IPS DF 6.9 (cell line): Measurements from ENCODE around the gene TNIP3.
"Not testable (repeated sequence)": the region's sequence is repeated elsewhere in the genome, so short reads cannot be mapped to it uniquely, and the experiment has no call there.

Source experiments
- DNase-seq: peaks from one replicate; pipeline ENCODE4 v3.0.0-alpha.2; 2013; ENCODE audit warnings: low read depth, low spot score
- H3K27ac ChIP-seq: one replicate; pipeline ENCODE4 v1.5.1; 2013; ENCODE audit warnings: low read length, control low read depth
- H3K27me3 ChIP-seq: 2 replicates; pipeline ENCODE4 v1.6.1; 2013; ENCODE audit warnings: mild to moderate bottlenecking, low read length; ENCODE audit not compliant: control insufficient read depth, insufficient read depth
- H3K36me3 ChIP-seq: 2 replicates; pipeline ENCODE4 v1.6.1; 2013; ENCODE audit warnings: low read length; ENCODE audit not compliant: control insufficient read depth, insufficient read depth
- H3K4me1 ChIP-seq: 2 replicates; pipeline ENCODE4 v1.6.1; 2013; ENCODE audit warnings: low read length; ENCODE audit not compliant: control insufficient read depth, insufficient read depth
- H3K4me3 ChIP-seq: 2 replicates; pipeline ENCODE4 v1.5.1; 2013; ENCODE audit warnings: mild to moderate bottlenecking, low read length
- H3K9me3 ChIP-seq: 2 replicates; pipeline ENCODE4 v1.6.1; 2013; ENCODE audit warnings: low read length, inconsistent platforms; ENCODE audit not compliant: control insufficient read depth, insufficient read depth
- WGBS: extraction: QIAGEN DNeasy Blood & Tissue Kit; methylation state at CpG from one replicate; pipeline ENCODE4 v1.1.7; 2013; ENCODE audit warnings: mixed read lengths, missing lambda C conversion rate; ENCODE audit not compliant: insufficient read length, insufficient coverage; 5-methylcytosine and 5-hydroxymethylcytosine counted together

The TNIP3 gene

DNA sequence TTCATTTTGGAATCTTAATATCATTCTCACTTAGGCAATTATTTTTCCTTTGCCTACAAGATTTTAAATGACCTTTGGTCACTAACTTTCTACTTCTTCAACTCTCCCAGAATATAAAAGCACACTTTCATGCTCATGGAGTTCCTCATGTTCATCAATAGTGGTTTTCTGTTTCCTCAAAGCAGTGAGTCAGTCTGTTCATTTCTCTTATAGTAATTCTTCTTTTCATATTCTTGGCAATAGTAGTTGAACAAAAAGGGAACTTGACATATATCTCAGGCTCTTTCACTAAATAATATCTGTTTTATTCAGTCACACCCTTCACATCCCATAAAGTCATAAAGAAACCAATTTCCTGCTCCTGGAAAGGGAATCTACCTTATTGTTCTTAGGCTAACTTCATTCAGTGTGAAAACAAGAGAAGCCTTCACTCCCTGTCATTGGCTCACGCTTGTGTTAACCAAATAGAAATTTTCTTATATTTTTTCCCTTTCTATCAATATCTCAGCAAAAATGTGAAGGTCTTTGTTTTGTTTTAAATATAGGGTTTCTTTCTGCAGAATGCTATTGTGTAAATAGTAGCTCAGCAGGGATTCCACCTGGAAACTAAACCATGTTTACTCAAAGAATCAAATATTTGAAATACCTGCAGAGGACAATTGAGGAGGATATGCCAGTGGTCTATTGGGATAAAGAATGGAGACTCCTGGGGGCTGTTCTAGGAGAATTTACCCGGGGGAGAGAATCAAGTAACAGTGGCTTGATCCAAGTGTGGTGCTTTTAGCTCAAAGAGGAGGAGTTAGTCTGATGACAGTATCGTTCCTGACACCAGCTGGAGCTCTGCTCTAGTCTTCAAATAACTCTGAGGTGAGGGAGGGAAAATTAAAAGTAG lies 13.4 kb upstream of the TNIP3 start:
- no peaks in the 10 kb centered on the region for H3K4me1 ChIP-seq
- no peaks in the 10 kb centered on the region for H3K27me3 ChIP-seq
- no CpG with 5 or more reads among the region's 3 CpGs for WGBS
- no peak for DNase-seq
- H3K27ac ChIP-seq = no peak overlapping the region
- H3K9me3 ChIP-seq = no peaks in the 10 kb centered on the region
- H3K36me3 ChIP-seq = no peaks in the 10 kb centered on the region
- no peak overlapping the region for H3K4me3 ChIP-seq

DNA sequence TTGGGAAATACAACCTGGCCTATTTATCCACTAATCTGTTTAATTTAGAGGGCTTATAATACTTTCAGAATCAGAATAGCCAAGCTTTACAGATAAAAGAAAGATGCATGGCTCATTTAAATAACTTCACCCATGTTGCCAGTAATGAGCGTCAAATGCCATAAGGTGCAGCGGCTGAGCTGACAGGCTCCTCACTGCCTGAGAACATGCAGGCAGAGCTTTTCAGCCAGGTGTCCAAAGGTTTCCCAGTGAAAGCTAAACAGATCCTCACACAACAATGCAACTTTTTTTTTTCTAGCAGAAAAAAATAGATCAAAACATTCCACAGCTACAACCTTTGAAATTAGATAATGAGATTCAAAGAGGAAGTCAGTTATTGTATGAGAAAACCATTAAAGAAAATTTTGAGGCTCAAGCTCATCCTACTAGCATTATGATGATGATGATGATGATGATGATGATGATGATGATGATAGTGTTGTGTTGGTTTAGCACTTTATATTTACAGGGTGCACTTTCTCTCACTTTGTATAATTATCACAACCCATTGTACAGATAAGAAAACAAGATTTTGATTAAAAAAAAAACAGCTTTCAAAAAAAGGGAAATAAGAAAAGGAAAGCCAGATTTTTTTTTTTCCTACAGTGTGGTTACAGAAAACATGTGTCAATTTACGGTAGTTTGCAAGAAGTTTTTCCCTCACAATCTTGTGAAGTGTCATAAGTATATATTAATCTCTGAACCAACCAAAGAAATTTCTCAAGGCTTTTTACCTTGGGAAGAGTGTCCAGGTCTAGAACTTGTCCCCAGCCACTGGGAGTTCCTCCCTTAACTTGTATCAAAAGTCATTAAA lies 12.2 kb upstream of the TNIP3 start:
- Histone ChIP-seq H3K9me3 (no peaks in the 10 kb centered on the region), H3K27ac (no peak overlapping the region), H3K4me1 (no peaks in the 10 kb centered on the region), H3K4me3 (no peak overlapping the region), H3K36me3 (no peaks in the 10 kb centered on the region), H3K27me3 (no peaks in the 10 kb centered on the region)
- DNase-seq = no peak
- WGBS = no CpG with 5 or more reads among the region's 3 CpGs

DNA sequence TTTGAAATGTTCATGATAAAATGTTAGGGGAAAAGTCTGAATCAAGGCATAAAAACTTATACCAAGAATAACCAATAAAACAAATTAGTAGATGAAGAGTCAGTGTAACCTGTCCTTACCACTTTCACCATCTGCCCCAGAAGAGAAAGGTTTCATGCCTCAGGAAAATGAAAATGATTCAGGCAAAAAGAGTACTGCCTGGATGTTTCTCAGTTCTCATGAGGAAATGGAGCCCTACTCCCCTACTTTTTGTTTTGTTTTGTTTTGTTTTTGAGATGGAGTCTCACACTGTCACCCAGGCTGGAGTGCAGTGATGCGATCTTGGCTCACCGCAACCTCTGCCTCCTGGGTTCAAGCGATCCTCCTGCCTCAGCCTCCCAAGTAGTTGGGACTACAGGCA lies 7.4 kb upstream of the TNIP3 start:
- DNase-seq, H3K9me3 ChIP-seq, H3K4me1 ChIP-seq, H3K27ac ChIP-seq, H3K27me3 ChIP-seq, H3K4me3 ChIP-seq, H3K36me3 ChIP-seq: not testable (repeated sequence)
- no CpG with 5 or more reads among the region's 3 CpGs for WGBS

DNA sequence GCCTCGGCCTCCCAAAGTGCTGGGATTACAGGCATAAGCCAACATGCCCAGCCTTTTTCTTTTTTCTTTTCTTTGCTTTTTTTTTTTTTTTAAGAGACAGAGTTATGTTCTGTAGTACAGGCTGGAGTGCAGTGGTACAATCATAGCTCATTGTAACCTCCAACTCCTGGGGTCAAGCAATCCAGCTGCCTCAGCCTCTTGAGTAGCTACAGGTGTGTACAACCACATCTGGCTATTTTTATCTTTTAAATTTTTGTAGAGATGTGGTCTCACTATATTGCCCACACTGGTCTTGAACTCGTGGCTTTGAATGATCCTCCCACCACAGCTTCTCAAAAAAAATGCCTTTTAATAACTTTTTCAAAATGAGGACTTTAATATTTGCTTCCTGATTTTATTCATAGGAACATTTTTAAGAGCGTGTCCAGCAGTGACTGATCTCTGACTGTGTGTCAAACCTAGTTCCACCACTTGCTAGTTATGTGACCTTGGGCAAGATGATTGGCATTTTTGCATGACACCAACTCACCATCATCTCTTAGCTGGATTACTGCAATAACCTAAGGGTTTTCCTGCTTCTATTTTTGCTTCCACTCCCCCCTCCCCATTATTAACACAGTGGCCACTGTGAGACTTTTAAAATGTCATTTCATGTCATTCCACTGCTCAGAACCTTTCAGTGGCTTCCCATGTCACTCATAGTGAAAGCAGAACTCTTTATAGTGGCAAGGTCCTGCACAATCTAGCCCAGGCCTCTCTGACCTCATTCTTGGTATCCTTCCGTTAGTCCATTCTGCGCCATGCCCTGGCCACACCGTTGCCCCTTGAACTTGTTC lies 4.5 kb upstream of the TNIP3 start:
- DNase-seq = no peak
- WGBS = no CpG with 5 or more reads among the region's 6 CpGs
- no peak overlapping the region for H3K27ac ChIP-seq
- H3K36me3 ChIP-seq = no peaks in the 10 kb centered on the region
- no peak overlapping the region for H3K4me3 ChIP-seq
- no peaks in the 10 kb centered on the region for H3K9me3 ChIP-seq
- H3K27me3 ChIP-seq = no peaks in the 10 kb centered on the region
- H3K4me1 ChIP-seq = no peaks in the 10 kb centered on the region

DNA sequence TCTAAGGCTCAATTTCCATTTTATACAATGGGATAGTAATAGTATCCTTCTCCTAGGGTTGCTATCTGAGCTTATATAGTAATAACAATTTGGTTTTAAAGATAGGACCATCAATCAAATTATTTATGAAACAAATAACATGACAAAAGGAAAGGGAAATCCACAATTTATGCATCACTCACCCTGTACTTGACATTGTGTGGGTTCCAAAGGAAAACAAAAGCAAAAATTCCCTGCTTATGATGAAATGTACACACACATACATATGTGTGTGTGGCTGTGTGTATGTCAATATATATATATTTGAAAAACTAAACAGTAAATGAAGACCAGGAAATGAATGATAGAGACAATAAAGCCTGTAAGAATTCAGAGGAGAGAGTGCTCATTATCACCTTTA lies 2.9 kb upstream of the TNIP3 start:
- Histone ChIP-seq H3K27ac (no peak overlapping the region), H3K4me1 (no peaks in the 10 kb centered on the region), H3K36me3 (no peaks in the 10 kb centered on the region), H3K9me3 (no peaks in the 10 kb centered on the region), H3K27me3 (no peaks in the 10 kb centered on the region), H3K4me3 (no peak overlapping the region)
- DNase-seq = no peak

DNA sequence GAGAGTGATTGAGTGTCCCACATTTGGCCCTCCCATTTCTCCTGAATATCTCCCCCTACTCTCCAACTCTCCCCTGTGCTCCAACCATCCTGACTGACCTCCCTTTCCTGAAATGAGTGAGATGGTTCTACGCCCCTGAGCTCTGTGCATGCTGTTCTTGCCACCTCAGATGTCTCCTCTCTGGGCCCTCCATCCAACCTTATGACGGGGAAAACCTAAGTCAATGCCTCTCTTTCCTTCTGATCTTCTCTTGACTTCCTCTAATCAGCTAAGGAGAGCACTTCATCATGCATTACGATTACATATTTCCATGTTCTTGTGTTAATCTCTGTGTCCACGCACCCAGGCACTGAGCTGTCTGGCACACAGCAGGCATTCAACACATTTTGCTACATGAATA lies 1.1 kb upstream of the TNIP3 start:
- no peak for DNase-seq
- Histone ChIP-seq H3K9me3 (no peaks in the 10 kb centered on the region), H3K36me3 (no peaks in the 10 kb centered on the region), H3K27me3 (no peaks in the 10 kb centered on the region), H3K27ac (no peak overlapping the region), H3K4me1 (no peaks in the 10 kb centered on the region), H3K4me3 (no peak overlapping the region)
- WGBS = no CpG with 5 or more reads among the region's 4 CpGs

DNA sequence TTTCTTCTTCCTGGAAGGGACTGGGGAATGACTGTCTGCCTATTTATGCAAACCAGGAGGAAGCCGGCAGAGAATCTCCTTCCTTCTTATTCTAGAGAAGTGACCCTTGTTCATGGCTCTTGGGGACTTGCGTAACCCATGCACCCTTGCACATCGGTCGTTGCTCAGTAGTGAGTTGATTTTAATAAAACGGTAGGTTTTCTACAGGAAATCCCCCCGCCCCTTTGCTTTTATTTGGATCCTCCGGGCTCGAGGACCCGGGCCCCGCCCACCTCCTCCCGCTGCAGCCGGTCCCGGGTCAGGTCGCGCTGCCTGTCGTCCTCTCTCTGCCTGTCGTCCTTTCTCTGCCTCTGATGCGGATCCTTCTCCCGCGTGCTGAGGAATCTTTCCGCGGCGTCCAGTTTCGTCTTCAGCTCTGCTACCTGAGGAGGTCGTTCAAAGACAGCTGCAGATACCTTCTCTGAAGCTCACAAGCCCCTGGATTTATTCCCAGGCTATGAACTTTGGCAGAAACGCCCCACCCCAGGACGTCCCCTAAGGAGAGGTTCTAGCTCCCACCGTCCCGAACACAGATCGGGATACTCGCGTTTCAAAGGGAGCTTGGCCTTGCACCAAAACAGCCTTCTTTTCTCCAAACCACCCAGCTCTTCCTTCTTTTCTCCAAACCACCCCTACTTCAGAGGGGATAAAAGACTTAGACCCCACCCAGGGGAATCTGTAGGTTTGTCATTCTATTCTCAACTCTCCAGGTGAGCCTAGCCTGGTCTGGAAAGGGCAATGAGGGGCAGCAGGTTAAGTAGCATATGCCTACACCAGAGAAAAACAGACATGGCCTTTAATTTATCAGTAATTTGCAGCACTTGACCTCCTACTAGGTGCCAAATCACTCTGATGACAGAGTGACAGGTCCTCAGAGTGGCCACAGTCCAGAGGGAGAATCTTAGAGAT lies 7.0 kb downstream of the TNIP3 start:
- Histone ChIP-seq H3K4me1 (no peaks in the 10 kb centered on the region), H3K9me3 (no peaks in the 10 kb centered on the region), H3K36me3 (no peaks in the 10 kb centered on the region), H3K27ac (no peak overlapping the region), H3K4me3 (peak overlapping the region; percentile 61; the same call in 1 of the 2 replicates), H3K27me3 (no peaks in the 10 kb centered on the region; the same call in 1 of the 2 replicates)
- WGBS = no CpG with 5 or more reads among the region's 32 CpGs
- DNase-seq = no peak

DNA sequence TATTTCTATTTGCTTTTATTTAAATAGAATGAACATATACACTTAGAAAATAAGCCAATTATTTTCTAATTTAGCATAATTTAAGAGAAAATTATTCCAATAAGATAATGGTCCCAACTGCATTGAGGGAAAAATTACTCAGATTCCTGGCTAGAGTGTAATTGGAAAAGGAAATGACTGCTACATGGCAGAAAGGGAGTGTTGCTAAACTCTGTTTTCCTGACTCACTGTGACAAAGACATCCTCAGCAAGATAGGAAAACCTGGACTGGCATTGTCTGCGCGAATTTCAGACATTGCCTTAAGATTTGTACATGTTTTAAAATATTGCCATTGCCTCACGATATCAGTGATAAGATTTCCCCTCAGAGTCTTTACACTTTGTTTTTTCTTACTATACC lies 8.2 kb downstream of the TNIP3 start:
- no CpG with 5 or more reads among the region's 3 CpGs for WGBS
- DNase-seq = no peak
- no peaks in the 10 kb centered on the region for H3K36me3 ChIP-seq
- no peaks in the 10 kb centered on the region for H3K4me1 ChIP-seq
- no peaks in the 10 kb centered on the region; the same call in 1 of the 2 replicates for H3K27me3 ChIP-seq
- H3K9me3 ChIP-seq = no peaks in the 10 kb centered on the region
- H3K27ac ChIP-seq = no peak overlapping the region
- H3K4me3 ChIP-seq = no peak overlapping the region

DNA sequence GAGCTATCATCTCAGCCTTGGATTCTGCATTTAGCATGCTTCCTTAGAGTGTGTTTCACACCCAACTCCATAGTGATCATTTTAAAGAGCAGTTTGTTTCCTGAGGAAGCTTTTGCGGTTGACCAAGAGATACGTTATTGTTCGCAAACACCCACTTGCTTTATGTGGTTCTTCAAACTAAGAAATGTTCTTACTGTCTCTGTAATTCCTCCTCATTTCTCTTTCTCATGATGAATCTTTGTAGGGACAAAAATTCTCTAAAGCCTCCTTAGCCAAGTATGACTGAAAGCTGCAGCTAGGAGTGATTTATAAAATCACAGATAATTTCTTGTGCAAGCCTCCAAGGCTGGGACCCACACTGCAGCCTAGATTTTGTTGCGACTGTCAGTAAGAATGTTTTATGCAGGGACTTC lies 10.0 kb downstream of the TNIP3 start:
- Histone ChIP-seq H3K9me3 (no peaks in the 10 kb centered on the region), H3K27ac (no peak overlapping the region), H3K4me3 (no peak overlapping the region), H3K27me3 (no peaks in the 10 kb centered on the region; the same call in 1 of the 2 replicates), H3K4me1 (no peaks in the 10 kb centered on the region), H3K36me3 (no peaks in the 10 kb centered on the region)
- no CpG with 5 or more reads among the region's 4 CpGs for WGBS
- DNase-seq = no peak
